CD4-positive, alpha-beta T cell treated with Interleukin-6 for 4 hours (primary cell): ENCODE results near the gene MAGI2.

Experiments
- DNase-seq: peaks from one replicate; pipeline ENCODE4 v3.0.0-alpha.2; 2020; ENCODE audit warnings: mixed read lengths

MAGI2 gene

DNA sequence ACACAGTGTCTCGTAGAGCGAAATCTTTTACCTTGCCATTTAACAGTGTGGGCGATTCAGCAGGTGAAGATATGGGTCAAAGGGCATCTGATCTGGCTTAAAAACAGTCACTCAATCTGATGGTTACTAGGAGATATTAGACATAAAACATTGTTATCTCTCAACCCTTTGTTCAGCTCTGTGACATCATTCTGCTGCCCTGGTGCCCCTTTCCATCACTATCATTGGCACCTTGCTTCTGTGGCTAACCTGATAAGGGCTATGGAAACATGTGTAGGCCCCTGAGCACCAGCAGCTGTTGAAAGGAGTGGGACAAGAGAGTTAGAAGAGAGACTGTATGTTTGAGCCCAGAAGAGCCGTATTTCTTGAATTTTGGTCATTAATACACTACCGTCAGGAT lies 1004.6 kb downstream of the MAGI2 start:
- DNase-seq = no peak

DNA sequence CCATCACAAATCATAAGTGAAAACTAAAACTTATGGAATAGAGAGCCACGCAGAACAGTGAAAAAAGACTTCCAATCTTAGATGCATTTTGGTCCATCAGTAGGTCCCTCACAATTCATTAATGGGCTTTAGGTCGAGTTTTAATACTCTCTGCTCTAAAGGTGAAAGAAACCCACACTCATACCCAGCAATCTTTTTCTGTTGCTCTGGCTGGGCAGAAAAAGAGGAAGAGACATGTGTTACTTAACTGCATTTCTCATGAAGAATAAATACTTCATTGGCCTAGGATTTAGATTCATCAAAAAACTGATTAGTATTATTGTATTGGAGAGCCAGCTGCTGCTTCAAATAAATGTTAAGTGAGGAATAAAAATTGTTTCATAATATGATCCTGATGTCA lies 1009.2 kb downstream of the MAGI2 start:
- no peak for DNase-seq

DNA sequence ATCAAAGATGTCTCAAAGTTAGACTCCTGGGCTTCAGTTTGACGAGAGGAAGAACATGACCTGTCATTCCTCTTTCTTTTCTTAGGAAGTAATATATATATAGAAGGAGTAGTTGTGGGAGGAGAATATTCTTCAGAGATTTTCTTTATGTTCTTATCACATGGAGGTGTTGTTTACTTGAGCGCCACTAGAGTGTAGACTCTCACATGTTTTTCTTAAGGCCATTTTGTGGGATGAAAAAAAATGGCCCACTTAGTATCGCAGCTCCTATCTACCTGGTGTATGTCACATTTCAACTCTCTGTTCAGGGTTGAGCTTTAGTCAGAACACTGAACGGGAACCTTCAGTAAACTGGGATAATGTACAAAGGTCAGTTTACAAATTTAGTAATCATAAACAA lies 1009.7 kb downstream of the MAGI2 start:
- DNase-seq = no peak

DNA sequence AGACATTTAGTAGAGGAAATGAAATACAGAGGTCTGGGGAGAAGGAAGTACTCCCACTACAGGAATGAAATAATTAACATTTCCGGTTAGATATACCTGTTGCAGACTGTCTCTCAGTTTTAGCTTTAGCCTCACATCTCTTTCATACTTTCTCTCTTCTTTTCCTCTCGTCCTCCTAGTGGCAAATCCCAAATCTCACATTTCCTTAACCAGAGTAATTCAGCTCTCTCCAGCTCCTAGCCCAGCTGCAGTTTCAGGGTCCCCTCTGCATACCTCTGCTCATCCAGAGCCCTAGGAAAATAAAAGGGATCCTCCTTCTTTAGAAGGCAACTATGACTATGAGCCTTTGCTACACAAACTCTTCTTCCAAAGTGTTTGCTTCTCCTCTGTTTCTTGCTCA lies 1011.7 kb downstream of the MAGI2 start:
- DNase-seq = no peak

DNA sequence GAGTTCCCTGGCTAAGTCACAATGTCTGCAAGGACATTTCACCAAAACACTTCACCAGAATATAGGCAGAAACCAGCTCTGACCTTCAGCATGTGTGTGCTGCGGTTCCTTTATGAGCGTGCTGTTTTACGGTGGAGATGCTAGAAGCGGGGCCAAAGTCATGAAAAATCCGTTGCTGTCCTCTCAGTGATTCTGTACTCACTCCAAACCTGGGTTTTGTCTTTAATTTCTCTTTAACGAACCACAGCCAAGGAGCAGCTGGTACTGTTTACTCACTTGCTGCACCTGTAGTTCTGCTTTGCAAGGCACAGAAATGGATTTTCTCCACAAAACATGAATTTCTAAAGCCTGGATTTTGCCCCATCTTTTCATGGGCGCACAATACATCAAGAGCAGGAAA lies 1015.0 kb downstream of the MAGI2 start:
- no peak for DNase-seq

DNA sequence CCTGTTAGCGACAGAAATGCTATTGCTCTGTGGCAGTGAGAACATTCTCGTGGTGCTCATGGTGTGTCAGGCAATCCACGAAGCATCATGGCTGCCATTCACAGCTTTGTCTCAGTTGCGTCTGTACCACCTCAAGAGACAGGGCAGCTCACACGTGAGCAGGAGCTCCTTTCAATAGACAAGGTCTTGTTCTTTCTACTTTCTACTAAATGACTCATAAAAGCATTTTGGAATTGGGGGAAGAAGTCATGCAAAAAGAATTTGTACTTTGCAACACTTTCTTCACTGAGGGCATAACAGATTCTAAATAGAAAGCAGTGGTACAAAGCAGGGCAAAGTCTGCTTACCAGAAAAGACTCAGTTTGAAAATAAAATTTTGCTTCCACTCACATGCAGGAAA lies 1016.3 kb downstream of the MAGI2 start:
- no peak for DNase-seq

DNA sequence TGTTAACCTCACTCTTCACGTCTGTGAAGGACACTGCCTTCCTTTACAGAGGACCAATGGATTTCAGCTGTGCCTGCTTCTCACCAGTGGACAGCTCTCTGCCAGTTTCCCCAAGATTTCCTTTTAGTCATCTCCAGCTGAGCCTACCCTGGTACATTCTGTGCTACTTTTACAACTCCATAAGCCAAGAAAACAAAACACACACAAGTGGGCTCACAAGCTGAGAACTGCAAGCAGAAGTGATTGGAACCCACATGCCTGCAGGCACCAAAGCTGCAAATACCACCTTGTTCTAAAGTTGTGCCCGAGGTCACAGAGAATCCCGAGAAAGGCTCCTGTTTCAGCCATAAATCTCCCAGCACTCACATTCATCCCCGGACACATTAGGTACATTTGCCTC lies 1018.1 kb downstream of the MAGI2 start:
- no peak for DNase-seq

DNA sequence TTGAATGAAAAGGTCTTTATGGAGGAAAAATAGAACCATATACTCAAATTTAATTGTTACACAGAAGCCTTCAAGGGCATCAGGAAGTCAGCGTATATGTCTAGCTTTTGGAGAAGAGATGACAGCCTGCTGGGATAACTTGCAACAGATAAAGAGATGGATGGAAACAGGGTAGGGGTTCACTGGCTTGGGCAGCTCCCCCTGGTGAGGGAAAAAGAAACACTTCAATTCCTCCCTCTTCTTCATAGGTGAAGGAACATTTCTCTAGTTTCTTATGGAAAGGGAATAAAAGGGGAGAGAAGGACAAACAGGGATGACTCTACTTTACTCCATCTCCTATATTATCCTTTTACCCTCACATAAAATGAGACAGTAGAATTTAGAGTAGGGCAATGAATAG lies 1019.2 kb downstream of the MAGI2 start:
- no peak for DNase-seq

DNA sequence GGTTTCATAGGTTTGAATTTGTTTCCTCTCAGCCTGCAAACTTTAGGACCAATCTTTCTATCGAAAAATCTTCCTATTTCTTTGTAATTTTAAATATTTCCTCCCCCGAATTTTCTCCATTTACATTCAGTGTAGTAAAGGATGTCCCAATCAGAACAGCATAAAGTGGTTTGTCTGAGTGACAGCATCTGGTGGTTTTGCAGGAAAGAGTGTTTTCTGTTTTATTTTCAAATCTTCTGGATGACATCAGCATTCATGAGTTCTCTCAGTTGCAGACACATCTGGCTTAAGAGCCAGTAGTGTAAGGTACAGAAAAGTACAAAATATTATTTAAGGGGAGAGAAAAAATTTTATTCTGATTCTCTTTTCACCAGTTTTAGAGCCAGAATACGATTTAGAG lies 1020.0 kb downstream of the MAGI2 start:
- DNase-seq = no peak

DNA sequence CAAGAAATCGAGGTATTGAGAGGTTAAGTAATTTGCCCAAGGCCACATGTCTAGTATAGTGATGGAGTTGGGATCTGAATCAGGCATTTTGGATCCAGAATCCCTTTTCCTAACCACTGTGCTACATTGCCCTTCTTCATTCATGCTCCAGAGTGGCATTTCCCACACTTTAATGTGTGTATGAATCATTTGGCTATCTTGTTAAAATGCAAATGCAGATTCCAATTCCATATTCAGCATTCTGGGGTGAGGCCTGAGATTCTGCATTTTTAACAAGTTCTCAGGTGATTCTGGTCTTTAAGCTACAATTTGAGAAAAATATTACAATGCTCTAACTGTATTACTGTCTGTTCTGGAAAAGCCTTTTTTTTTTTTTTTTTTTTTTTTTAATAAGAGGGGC lies 1023.6 kb downstream of the MAGI2 start:
- no peak for DNase-seq

DNA sequence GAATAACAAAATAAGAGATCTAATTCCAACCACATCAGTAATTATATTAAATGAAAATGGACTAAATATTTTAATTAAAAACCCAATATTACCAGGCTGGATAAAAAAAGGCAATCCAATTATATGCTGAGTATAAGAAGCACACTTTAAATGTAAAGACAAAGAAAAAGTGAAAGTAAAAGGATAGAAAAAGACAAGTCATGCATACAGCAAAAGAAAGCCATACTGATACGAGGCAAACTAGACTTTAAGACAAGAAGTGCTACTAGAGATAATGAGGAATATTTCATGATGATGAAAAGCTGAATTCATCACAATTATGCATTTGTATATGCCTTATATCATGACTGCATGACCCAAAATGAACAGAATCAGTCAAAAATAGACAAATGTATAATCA lies 1026.3 kb downstream of the MAGI2 start:
- DNase-seq = no peak

DNA sequence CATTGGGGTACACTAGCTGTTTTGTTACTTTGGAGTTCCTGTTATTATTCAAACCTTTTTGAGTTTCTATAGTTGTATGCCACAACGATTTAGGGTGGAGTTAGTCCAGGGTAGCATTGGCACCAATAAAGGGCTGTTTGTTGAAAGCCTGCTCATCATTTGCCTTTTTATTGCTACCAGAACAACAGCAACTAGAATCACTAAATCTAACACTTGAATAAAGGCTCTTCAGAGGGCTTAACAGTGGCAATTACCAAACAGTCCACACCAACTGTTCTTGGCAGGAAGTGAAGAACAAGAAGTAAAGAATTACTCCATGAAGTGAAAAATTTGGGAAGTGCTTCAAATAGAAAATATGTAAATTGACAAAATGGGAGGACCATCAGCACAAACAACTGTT lies 1033.5 kb downstream of the MAGI2 start:
- DNase-seq = no peak

DNA sequence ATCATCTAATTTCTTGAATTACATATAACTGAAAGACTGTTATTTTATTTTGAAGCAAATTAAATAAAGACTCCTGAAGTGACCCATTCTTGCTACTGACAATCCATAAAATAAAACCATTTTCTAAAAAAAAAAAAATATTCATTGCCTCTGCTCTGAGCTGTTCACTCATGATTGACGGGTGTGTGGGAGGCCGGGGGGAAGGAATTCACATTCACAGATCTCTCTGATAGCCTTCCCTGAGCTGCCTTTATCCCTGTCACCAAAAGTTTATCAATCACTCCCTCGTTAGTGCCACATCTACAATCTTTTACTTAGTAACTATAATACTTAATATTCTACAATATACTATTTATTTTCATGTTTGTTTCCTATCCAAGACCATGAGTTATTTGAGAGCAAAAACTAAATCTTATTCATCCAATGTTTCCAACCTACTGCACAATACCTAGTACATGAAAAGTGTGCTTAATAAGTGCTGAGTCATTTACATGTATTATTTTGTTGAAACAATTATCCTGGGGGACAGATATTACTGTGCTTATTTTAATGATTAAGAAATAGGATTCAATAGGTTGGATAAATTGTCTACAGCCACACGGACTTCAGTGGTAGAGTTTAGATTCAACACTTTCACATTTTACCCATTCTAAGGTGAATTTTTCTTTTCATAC lies 1036.2 kb downstream of the MAGI2 start:
- DNase-seq = no peak

DNA sequence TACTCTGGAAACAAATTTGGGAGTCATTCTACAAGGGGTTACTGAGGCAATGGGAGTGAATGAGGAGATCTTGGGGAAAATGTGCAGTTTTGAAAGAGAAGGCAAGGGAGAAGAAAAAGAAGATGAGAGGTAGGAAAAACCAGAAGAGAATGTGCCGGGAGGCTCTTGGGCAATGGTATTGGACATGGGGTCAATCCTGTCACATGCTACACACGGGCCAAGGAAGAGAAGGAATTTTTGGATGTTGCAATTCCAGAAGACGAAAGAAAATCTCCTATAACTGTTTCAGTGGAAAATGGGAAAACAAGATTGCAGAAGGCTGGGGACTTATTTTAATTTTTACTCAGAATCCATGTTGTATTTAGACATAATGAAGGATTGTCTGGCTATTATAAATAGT lies 1039.9 kb downstream of the MAGI2 start:
- no peak for DNase-seq

DNA sequence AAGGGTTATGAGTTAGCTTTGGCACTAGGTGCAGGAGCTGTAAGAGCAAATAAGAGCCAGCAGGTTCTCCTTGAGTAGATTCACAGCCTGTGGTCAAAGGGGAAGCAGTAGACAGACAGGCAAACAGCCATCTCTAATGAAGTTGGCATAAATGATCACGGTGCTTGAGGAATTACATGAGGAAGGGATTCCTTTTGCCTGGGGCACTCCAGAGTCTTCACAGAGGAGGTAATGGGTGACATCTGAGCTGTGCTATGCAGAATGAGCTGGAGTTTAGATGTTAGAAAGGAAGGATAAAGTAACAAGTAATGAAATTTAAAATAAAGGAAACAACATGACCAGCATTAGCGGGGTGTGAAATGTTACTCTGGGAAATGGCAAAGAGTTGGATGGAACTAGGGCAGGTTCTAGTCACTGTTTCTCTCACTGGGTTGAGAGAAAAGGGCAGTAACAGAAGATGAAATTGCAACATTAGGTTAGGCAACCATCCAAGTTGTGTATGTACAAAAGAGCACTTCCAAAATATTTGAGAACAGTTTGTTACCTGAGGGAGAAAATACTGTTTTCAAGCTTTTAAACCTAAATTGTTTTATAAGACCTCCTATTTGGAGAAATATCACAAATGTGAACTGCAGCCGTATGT lies 1041.1 kb downstream of the MAGI2 start:
- DNase-seq = no peak

DNA sequence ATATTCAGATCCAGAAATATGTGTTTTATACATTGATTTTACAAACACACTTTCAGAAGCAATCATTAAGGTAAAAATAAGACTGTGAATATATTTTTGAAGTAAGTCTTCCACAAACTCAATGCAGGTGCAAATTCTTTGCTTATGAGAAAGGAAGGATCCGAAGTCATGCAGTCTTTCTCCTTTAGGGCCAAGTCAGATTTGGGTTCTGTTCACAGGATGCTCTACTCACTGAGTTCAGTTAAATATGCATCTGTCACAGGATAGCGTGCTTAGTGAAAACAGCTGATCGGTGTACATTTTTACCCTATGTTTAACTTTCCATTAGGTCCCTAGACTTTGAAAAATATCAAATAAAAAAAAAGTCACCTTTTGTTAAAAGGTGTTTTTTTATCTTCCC lies 1046.4 kb downstream of the MAGI2 start:
- DNase-seq = no peak

DNA sequence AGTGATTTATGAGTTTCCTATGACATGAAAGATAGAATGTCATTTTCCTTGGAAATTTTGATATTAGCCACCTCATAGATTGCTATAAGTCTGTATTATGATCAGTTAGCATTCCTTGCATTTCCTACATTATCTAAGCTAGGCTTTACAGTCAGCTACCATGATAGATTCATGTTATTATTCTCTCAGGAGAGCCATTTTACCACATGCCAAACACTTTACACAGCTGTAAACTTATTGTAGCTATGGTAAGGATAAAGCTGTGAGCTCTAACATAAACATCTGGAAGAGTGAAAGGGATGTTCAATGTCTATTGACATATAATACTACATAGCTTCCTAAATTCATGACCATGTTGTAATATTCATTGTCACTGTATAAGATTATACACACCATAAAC lies 1046.9 kb downstream of the MAGI2 start:
- no peak for DNase-seq

DNA sequence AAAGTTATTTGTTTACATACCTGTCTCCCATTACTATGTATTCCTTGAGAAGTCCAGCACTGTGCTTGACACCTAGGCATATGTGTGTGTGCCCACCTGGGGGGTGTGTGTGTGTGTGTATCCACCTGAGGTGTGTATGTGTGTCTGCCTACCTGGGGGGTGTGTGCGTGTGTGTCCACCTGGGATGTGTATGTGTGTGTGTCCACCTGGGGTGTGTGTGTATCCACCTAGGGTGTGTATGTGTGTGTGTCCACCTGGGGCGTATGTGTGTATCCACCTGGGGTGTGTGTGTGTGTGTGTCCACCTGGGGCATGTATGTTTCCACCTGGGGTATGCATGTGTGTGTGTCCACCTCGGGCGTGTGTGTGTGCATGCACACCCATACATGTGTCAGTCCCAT lies 1051.4 kb downstream of the MAGI2 start:
- no peak for DNase-seq

DNA sequence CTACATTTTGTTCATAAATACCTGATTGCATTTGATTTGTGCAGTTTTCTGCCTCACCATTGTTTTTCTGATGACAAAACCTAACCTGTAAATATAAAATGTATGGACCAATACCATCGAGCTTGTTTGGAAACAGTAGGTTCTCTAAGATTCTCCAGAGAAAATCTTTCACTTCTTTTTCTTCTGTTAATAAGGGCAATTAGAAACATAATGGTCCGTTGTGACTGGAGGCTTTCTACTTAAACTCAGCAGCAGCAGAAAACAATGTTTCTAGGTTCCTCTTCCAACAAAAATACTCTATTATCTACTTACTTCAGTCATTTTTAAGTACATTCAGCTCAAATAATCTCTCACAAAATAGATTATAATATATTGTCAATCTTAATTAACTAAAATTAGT lies 1053.4 kb downstream of the MAGI2 start:
- DNase-seq = no peak

DNA sequence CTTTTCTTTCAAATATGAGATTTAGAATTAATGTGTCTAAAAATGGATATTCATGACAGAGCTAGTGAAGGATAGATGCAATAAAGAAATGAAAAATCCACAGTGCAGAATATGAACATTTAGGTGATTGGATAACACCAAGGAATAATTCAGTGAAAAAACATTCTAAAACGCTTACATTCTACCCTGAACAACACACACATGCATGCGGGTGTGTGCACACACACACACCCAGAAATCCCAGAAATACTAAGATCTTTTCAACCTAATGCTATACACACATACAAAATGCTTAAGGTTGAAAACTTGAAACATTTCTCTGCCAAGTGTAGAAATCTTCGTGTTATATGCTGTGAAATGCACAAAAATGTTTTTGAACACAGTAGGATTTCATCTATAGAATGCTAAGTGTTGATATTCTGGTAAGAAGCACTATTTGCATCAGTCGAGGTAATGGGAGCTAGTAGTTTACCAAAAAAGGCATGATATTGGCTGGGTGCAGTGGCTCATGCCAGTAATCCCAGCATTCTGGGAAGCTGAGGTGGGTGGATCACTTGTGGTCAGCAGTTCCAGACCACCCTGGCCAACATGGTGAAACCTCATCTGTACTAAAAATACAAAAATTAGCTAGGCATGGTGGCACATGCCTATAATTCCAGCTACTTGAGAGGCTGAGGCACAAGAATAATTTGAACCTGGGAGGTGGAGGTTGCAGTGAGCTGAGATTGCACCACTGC lies 1054.3 kb downstream of the MAGI2 start:
- no peak for DNase-seq

DNA sequence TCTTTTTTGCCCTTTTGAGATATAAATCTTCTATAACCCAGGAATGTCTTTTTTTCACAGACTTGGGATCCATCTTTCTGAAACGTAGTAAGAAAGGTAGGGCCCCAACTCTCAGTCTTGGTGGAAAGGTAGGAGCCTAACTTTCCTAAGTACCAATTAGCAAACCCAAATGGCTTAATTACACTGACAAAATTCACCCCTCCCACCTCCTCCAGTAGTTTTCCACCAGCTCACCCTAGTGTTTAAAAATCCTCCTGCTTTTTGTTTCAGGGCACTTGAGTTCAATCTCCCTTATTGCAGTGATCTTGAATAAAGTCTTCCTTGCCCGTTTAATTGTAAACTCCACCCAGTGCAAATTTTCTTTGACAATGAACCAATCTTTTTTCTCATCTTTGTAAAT lies 1054.9 kb downstream of the MAGI2 start:
- DNase-seq = no peak

DNA sequence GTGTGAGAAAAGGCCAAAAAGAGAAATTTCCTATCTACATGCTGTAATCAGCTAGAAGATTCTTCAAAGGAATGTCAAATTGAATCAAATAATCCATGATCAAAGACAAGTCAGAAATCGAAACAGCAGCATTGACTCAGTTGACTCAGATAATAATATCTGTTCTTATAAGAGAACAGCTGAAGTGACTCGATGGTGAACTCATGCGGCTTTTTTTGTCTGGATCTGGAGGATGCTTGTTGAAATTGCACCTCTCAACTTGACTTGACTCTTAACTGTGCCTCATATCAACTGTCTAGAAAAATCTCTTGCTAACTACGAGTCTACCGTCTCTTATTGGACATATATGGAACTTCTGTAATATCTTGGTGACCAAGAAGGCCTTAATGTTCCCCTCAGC lies 1055.4 kb downstream of the MAGI2 start:
- no peak for DNase-seq

DNA sequence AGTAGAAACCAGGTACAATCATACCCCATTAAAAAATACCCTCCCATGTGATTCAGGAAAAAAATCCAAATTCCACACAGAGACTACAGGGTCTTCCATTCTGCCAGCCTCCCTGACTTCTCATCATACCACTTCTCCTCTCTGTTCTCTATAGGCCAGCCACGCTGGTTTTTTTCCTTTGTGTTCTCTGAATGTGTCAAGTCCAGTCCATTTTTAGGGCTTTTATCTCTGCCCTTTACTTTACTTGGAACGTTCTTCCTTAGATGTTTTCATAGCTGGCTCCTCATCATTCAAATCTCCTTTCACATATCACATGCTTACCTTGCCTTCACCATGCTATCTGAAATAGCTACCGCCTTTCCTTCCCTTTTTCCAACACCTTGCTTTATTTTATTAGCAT lies 1057.3 kb downstream of the MAGI2 start:
- DNase-seq = no peak

DNA sequence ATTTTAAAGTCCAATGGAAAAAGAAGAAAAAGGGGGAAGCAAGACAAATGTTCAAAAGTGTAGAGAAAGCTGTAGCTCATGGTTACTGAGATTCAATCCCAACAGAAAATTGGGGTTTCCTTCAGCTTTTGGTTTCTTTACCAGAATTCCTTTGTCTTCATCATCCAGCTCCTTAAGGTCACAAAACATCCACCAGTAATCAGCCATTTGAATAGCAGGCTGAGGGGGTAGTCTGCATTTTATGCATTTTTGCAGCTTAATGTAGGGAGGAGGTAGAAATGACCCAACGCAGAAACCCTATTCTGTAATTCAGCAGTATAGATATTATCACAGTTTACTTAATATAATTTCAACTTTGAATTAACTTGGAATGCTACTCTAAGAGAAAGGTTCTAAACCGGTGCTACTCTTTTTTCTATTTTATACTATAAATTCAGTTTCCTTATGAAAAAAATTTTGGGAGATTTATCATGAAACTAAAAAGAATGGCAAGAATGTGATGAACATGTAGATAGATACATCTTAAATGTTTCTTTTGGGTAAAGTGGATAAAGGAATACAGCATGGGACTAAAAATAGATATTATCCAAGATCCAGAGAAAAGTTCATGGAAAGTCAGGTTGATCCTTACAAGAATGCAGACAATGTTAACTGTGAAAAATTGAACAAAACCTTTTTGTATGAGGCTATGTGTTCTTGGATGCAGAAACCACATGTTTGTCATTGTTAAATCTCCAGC lies 1058.0 kb downstream of the MAGI2 start:
- DNase-seq = no peak
